RWPE2 (cell line): Measurements from ENCODE around the gene CDX1.
A peak's percentile ranks its signal among the peaks of the same experiment; 100 is the strongest.

Experiments used
- ATAC-seq: fragments of 200-7000 bp; cut with Tn5 transposase; 3 replicates; pipeline ENCODE4 v1.9.1; 2021; ENCODE audit warnings: low read depth
- DNase-seq: peaks from one replicate; pipeline ENCODE4 v3.0.0-alpha.2; 2020; ENCODE audit warnings: low spot score
- H3K27ac ChIP-seq: fragments of 450-650 bp; 2 replicates; pipeline ENCODE4 v1.5.1; 2017; ENCODE audit warnings: mild to moderate bottlenecking; ENCODE audit not compliant: poor library complexity, severe bottlenecking
- H3K27me3 ChIP-seq: fragments of 250-450 bp; sonication (Bioruptor Pico); 2 replicates; pipeline ENCODE4 v1.5.1; 2021; ENCODE audit warnings: mild to moderate bottlenecking, moderate library complexity; ENCODE audit not compliant: insufficient read depth, poor library complexity, severe bottlenecking
- H3K36me3 ChIP-seq: fragments of 250-450 bp; sonication (Bioruptor Pico); 2 replicates; pipeline ENCODE4 v1.5.1; 2020; ENCODE audit warnings: low read depth, mild to moderate bottlenecking, moderate library complexity
- H3K4me1 ChIP-seq: fragments of 250-450 bp; sonication (Bioruptor Pico); 2 replicates; pipeline ENCODE4 v1.5.1; 2021; ENCODE audit warnings: mild to moderate bottlenecking, moderate library complexity; ENCODE audit not compliant: insufficient read depth, poor library complexity, severe bottlenecking
- H3K4me3 ChIP-seq: fragments of 250-450 bp; sonication (Bioruptor Pico); 2 replicates; pipeline ENCODE4 v1.5.1; 2021; ENCODE audit warnings: mild to moderate bottlenecking, moderate library complexity; ENCODE audit not compliant: severe bottlenecking
- H3K9me3 ChIP-seq: fragments of 250-450 bp; sonication (Bioruptor Pico); 2 replicates; pipeline ENCODE4 v1.5.1; 2021; ENCODE audit warnings: mild to moderate bottlenecking, moderate library complexity; ENCODE audit not compliant: severe bottlenecking
- CTCF ChIP-seq: fragments of 450-650 bp; IDR thresholded peaks from one replicate; pipeline ENCODE4 v1.5.1; 2017; ENCODE audit warnings: mild to moderate bottlenecking, moderate library complexity; ENCODE audit not compliant: poor library complexity, severe bottlenecking

CDX1 gene

GRCh38 chr5:150217873-150218692 is 51.5 kb downstream of the CDX1 start:
- Histone ChIP-seq H3K4me1 (no peaks in the 10 kb centered on the region), H3K27ac (no peak overlapping the region), H3K36me3 (no peaks in the 10 kb centered on the region), H3K4me3 (no peak overlapping the region), H3K27me3 (no peaks in the 10 kb centered on the region), H3K9me3 (no peaks in the 10 kb centered on the region)
- peak; percentile 95 for TF ChIP-seq CTCF
- ATAC-seq (peak; percentile 92), DNase-seq (no peak)

- no peaks in the 10 kb centered on the region for H3K36me3 ChIP-seq
- ATAC-seq (no peak), DNase-seq (no peak)
- no peaks in the 10 kb centered on the region for H3K27me3 ChIP-seq
- H3K9me3 ChIP-seq = no peaks in the 10 kb centered on the region
- no peak overlapping the region for H3K27ac ChIP-seq
- no peak for TF ChIP-seq CTCF
- H3K4me1 ChIP-seq = no peaks in the 10 kb centered on the region
- H3K4me3 ChIP-seq = no peak overlapping the region
Observed at GRCh38 chr5:150218693-150219035, 52.1 kb downstream of the CDX1 start.

- no peak overlapping the region for H3K4me3 ChIP-seq
- no peaks in the 10 kb centered on the region for H3K9me3 ChIP-seq
- no peaks in the 10 kb centered on the region for H3K36me3 ChIP-seq
- ATAC-seq = no peak
- no peak for TF ChIP-seq CTCF
- H3K27me3 ChIP-seq = no peaks in the 10 kb centered on the region
- H3K4me1 ChIP-seq = no peaks in the 10 kb centered on the region
- no peak for DNase-seq
- H3K27ac ChIP-seq = no peak overlapping the region
Observed at GRCh38 chr5:150219142-150219541, 52.6 kb downstream of the CDX1 start.

GRCh38 chr5:150219861-150220260 is 53.3 kb downstream of the CDX1 start:
- Histone ChIP-seq H3K36me3 (no peaks in the 10 kb centered on the region), H3K27me3 (no peaks in the 10 kb centered on the region), H3K9me3 (no peaks in the 10 kb centered on the region), H3K4me1 (no peaks in the 10 kb centered on the region), H3K27ac (no peak overlapping the region), H3K4me3 (no peak overlapping the region)
- ATAC-seq (no peak), DNase-seq (no peak)
- TF ChIP-seq CTCF = no peak

GRCh38 chr5:150221471-150221870 is 54.9 kb downstream of the CDX1 start:
- ATAC-seq = no peak
- Histone ChIP-seq H3K4me3 (no peak overlapping the region), H3K9me3 (no peaks in the 10 kb centered on the region), H3K36me3 (no peaks in the 10 kb centered on the region), H3K27me3 (no peaks in the 10 kb centered on the region), H3K4me1 (no peaks in the 10 kb centered on the region), H3K27ac (no peak overlapping the region)
- no peak for DNase-seq
- TF ChIP-seq CTCF = no peak
